SJCRH30 (cell line): ENCODE results near the gene ARHGAP44. TPM values are rescaled to one million over a fixed set of nuclear protein-coding genes. Genes with fewer than 3 reads are reported as not detected.

Source experiments
- DNase-seq, 2 experiments: peaks; one replicate each; pipeline ENCODE4 v3.0.0-alpha.2; 2015 to 2020
- H3K27ac ChIP-seq: fragments of 250-450 bp; sonication (Bioruptor Pico); 2 replicates; pipeline ENCODE4 v1.5.1; 2020; ENCODE audit warnings: mild to moderate bottlenecking, moderate library complexity
- H3K27me3 ChIP-seq: fragments of 250-450 bp; sonication (Bioruptor Pico); 2 replicates; pipeline ENCODE4 v1.5.1; 2020; ENCODE audit warnings: mild to moderate bottlenecking, moderate library complexity
- H3K36me3 ChIP-seq: fragments of 250-450 bp; sonication (Bioruptor Pico); 2 replicates; pipeline ENCODE4 v1.5.1; 2020; ENCODE audit warnings: mild to moderate bottlenecking, moderate library complexity
- H3K4me1 ChIP-seq: fragments of 250-450 bp; sonication (Bioruptor Pico); 2 replicates; pipeline ENCODE4 v1.5.1; 2020; ENCODE audit warnings: mild to moderate bottlenecking, moderate library complexity
- H3K4me3 ChIP-seq: fragments of 250-450 bp; sonication (Bioruptor Pico); 2 replicates; pipeline ENCODE4 v1.5.1; 2020; ENCODE audit warnings: mild to moderate bottlenecking, moderate library complexity
- H3K9me3 ChIP-seq: fragments of 250-450 bp; sonication (Bioruptor Pico); replicated peaks from 2 replicates; pipeline ENCODE4 v1.5.1; 2020; ENCODE audit warnings: mild to moderate bottlenecking, moderate library complexity
- total RNA-seq: library from RNA; depleted of rRNA; stranded (reverse); fragments of >200 nt; shearing (Covaris generic); gene quantifications from 2 replicates; pipeline ENCODE4 v1.2.3, GENCODE V29; 2014; rRNA removed

The ARHGAP44 gene, protein sequence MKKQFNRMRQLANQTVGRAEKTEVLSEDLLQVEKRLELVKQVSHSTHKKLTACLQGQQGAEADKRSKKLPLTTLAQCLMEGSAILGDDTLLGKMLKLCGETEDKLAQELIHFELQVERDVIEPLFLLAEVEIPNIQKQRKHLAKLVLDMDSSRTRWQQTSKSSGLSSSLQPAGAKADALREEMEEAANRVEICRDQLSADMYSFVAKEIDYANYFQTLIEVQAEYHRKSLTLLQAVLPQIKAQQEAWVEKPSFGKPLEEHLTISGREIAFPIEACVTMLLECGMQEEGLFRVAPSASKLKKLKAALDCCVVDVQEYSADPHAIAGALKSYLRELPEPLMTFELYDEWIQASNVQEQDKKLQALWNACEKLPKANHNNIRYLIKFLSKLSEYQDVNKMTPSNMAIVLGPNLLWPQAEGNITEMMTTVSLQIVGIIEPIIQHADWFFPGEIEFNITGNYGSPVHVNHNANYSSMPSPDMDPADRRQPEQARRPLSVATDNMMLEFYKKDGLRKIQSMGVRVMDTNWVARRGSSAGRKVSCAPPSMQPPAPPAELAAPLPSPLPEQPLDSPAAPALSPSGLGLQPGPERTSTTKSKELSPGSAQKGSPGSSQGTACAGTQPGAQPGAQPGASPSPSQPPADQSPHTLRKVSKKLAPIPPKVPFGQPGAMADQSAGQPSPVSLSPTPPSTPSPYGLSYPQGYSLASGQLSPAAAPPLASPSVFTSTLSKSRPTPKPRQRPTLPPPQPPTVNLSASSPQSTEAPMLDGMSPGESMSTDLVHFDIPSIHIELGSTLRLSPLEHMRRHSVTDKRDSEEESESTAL
- total RNA-seq, result 0.48 and 1.6 TPM in 2 replicates

DNA sequence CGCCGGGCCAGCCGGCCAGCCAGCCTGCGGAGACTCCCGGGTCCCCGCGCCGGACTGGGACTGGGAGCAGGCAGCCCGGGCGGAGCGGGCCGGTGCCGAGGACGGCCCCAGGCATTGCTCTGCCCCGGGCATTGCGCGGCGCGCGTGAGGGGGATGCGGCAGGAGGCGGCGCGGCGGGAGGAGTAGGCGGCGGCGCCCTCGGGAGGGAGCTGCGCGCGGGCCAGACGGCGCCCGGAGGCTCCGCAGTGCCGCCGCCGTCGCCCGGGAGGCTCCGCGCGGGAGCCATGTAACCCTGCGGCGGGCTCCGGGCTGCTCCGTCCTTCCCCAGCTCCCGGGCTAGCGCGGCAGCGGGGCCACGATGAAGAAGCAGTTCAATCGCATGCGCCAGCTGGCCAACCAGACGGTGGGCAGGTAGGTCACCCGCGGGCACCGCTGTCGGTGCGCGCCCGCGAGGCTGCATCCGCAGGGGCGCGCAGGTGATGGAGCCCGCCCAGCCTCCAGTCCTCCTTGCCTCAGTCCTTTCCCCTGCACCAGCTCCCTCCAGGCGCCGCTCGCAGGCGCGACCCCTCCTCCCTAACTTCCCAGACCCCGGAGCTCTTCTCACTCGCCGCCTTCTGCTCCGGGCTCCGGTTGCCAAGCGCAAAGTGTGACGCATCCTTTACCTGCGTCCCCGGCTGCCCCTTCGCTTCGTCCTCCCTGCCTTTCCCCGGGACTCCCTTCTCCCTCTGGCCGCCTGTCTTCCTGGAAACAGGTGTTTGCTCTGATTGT, at the start of gene ARHGAP44:
Gene ARHGAP44, plus strand, starts transcription at position 18 of the 768 bp plus-strand sequence. Its CDS starts 341 bp downstream, at position 359.
- no peaks in the 10 kb centered on the region for H3K4me1 ChIP-seq
- DNase-seq, result no peak
- H3K27ac ChIP-seq, result no peak within 1 kb of the TSS
- H3K4me3 ChIP-seq, result peak within 1 kb of the TSS; percentile 43
- peaks cover 30% of the 10 kb centered on the region; the same call in 1 of the 2 replicates for H3K27me3 ChIP-seq
- H3K9me3 ChIP-seq, result no peaks in the 10 kb centered on the region
- no peaks in the 10 kb centered on the region for H3K36me3 ChIP-seq

DNA sequence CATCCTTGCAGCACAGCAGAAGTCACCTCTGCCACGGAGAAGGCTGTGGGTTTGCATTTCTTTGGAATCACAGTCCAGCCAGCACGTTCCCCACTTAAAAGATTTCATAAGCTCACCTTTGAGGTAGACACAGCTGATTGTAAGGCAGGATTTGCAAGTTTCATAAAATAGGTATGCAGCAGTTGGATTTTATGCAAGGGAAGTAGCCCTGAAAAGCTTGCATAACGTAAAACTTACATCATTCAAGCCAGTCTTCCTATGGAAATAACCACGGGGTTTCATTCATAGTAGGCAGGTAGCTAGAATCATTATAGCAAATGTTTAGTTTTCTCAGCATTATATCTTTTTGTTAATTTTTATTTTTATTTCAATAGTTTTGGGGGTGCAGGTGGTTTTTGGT, 49.8 kb upstream of the ARHGAP44 start:
- Histone ChIP-seq H3K9me3 (no peaks in the 10 kb centered on the region), H3K27me3 (peaks cover 35% of the 10 kb centered on the region), H3K27ac (no peak overlapping the region), H3K4me3 (no peak overlapping the region), H3K36me3 (no peaks in the 10 kb centered on the region), H3K4me1 (no peaks in the 10 kb centered on the region; the same call in 1 of the 2 replicates)
- DNase-seq, result no peak

DNA sequence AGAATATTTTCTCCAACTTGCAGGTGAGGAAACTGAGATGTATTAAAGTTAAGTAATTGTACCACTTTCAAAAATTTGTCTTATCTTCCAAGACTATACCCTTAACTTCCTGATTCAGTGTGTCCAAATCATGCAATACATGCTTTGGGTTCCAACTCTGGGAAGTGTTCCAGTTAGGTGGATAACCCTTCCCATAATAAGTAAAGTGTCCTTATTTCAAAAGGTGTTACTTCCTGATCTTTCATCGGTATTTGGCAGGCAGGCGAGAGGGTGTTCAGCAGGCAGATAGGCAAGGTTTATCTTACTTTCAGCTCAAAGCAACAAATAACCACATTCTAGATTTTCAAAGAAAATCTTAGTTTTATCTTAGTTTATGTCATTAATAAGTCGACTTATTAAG, 46.3 kb upstream of the ARHGAP44 start:
- H3K9me3 ChIP-seq, result no peaks in the 10 kb centered on the region
- no peaks in the 10 kb centered on the region for H3K36me3 ChIP-seq

DNA sequence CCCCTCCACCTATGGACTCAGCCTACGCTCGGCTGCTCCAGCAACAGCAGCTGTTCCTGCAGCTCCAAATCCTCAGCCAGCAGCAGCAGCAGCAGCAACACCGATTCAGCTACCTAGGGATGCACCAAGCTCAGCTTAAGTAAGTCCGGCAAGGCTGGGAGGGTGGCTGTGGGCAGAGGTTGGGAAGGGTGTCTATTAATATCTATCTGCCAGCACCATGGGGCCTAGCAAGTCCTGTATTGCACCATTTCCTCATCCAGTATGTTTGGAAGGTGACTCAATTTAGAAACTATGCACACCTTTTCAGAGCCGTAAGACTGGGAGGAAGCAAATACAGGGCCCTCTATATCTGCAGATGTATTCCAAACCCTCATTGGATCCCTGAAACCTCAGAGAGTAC, 45.0 kb upstream of the ARHGAP44 start:
- no peaks in the 10 kb centered on the region; the same call in 1 of the 2 replicates for H3K4me1 ChIP-seq
- no peak overlapping the region for H3K4me3 ChIP-seq
- no peak overlapping the region for H3K27ac ChIP-seq
- no peaks in the 10 kb centered on the region for H3K9me3 ChIP-seq
- no peaks in the 10 kb centered on the region for H3K36me3 ChIP-seq
- peak; percentile 27 to 40 for DNase-seq
- peaks cover 23% of the 10 kb centered on the region for H3K27me3 ChIP-seq

More for the DNA sequence above, 46.3 kb upstream of the ARHGAP44 start:
- Histone ChIP-seq H3K4me3 (no peak overlapping the region), H3K27ac (no peak overlapping the region), H3K27me3 (peaks cover 31% of the 10 kb centered on the region), H3K4me1 (no peaks in the 10 kb centered on the region; the same call in 1 of the 2 replicates)
- DNase-seq, result no peak

DNA sequence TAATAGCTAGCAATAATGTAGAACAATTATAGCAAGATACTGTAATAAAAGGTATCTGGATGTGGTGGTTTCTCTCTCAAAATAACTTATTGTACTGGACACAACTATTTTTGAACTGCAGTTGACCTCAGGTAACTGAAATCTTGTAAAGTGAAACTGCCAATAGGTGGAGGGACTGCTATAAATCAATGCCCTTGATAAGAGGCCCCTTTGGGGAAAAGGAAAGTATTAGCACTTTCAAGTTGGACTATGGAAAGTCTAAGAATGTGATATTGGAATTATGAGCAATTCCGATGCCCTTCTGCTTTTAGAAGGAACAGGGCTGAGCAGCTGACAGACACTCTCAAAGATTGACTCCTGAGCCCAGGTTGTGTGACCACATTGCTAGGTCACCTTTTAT, 44.5 kb upstream of the ARHGAP44 start:
- Histone ChIP-seq H3K4me1 (no peaks in the 10 kb centered on the region; the same call in 1 of the 2 replicates), H3K27me3 (peaks cover 21% of the 10 kb centered on the region), H3K9me3 (no peaks in the 10 kb centered on the region), H3K36me3 (no peaks in the 10 kb centered on the region), H3K27ac (no peak overlapping the region), H3K4me3 (no peak overlapping the region)
- DNase-seq, result no peak

DNA sequence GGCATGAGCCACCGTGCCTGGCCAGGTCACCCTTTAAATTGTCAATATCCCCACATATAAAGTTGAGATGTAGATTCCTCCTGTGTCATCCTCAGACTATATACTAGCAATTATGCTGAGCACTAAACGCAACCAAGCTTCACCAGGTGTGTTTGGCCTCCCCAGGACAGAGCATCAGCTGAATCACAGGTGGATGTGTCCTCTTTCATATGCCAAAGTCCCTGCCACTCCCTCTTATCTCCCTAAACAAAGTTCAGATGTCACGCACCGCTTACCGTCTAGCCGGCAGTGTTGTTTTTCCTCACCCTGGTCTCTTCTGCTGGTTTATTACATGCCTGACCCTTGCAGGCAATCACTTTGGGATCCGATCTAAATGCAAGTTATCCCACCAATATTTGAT, 43.8 kb upstream of the ARHGAP44 start:
- no peak overlapping the region for H3K4me3 ChIP-seq
- no peak for DNase-seq
- H3K27me3 ChIP-seq, result peaks cover 21% of the 10 kb centered on the region
- H3K27ac ChIP-seq, result no peak overlapping the region
- no peaks in the 10 kb centered on the region for H3K9me3 ChIP-seq
- H3K36me3 ChIP-seq, result no peaks in the 10 kb centered on the region
- no peaks in the 10 kb centered on the region; the same call in 1 of the 2 replicates for H3K4me1 ChIP-seq

DNA sequence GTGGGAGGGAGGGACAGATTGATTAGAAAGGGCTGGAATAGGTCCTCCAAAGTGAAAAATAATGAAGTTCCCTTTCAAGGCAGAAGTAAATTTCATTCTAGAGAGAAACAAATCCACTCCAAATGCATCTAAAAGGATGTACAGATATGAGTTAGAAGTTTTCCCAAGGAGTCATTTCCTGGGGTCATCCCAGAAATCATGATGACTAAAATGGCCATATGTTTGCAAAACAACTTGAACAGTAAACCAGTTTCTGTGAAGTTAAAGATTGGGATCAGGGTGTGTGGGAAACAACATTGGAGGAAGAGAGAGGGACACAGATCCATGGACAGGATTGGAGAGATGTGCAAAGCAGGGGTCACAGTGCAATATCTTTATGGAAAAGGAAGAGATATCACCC, 32.5 kb upstream of the ARHGAP44 start:
- H3K27ac ChIP-seq, result no peak overlapping the region
- H3K4me1 ChIP-seq, result no peaks in the 10 kb centered on the region
- DNase-seq, result no peak
- H3K4me3 ChIP-seq, result no peak overlapping the region
- peaks cover 48% of the 10 kb centered on the region for H3K27me3 ChIP-seq
- no peaks in the 10 kb centered on the region for H3K9me3 ChIP-seq
- H3K36me3 ChIP-seq, result no peaks in the 10 kb centered on the region

DNA sequence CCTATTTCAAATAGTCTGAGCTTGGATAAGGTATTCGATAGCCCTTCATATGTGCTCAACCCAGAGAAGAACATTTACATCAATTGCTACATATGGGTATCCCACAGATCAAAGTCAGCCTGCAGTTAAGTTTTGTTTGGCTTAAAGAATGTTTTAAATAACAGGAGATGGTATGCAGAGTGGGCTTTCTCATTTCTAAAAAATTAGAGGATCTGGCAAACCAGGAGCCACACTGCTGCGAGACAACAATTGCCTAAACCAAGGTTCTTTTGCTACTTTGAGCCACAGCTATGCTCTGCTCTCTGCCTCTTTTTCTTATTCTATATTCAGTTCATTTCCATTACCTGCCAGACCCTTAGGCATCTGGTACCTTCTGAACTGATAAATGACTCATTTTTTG, 30.2 kb upstream of the ARHGAP44 start:
- no peak for DNase-seq
- Histone ChIP-seq H3K9me3 (no peaks in the 10 kb centered on the region), H3K4me1 (no peaks in the 10 kb centered on the region), H3K27ac (no peak overlapping the region), H3K4me3 (no peak overlapping the region), H3K36me3 (no peaks in the 10 kb centered on the region), H3K27me3 (peaks cover 48% of the 10 kb centered on the region)

DNA sequence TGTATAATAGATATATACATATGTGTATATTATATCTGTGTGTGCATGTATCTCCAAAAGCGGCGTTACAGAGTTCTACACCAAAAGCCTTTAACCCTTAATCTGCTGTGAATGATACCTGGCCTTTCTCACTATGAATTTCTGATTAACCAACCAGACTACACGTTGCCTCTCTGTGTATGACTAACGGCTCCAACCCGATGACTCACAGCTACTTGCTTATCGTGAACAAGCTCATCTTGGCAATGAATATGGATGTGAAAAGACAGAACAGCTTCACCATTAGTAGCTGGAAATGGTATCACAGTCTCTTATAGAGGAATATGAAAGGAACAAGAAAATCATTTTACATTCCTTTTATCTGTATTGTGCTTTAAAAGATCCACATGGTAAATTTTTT, 23.8 kb upstream of the ARHGAP44 start:
- H3K27me3 ChIP-seq, result peaks cover 44% of the 10 kb centered on the region
- H3K4me1 ChIP-seq, result no peaks in the 10 kb centered on the region
- no peaks in the 10 kb centered on the region for H3K9me3 ChIP-seq
- no peak for DNase-seq
- no peak overlapping the region for H3K4me3 ChIP-seq
- no peaks in the 10 kb centered on the region for H3K36me3 ChIP-seq
- no peak overlapping the region for H3K27ac ChIP-seq

DNA sequence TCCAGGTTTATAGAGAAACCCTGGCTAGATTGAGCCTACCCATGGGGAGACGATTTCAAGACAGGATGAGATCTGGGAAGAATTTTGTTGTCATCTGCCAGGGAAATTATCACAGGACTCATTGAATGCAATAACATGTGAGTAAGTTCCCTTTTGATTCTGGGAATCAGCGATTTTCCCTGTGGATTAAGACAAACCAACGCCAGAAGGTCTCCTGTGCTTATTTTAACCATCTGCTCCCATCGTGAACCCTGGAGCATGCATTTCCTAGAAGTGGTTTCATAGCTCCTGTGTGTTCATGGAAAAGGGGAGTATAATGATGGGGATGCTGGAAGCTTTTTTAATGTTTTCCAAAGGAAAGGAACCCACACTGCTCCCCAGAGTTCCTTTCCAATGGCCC, 21.0 kb upstream of the ARHGAP44 start:
- H3K27me3 ChIP-seq, result peaks cover 43% of the 10 kb centered on the region
- no peaks in the 10 kb centered on the region for H3K9me3 ChIP-seq
- H3K4me3 ChIP-seq, result no peak overlapping the region
- no peaks in the 10 kb centered on the region for H3K36me3 ChIP-seq
- no peak for DNase-seq
- no peak overlapping the region for H3K27ac ChIP-seq
- H3K4me1 ChIP-seq, result no peaks in the 10 kb centered on the region

DNA sequence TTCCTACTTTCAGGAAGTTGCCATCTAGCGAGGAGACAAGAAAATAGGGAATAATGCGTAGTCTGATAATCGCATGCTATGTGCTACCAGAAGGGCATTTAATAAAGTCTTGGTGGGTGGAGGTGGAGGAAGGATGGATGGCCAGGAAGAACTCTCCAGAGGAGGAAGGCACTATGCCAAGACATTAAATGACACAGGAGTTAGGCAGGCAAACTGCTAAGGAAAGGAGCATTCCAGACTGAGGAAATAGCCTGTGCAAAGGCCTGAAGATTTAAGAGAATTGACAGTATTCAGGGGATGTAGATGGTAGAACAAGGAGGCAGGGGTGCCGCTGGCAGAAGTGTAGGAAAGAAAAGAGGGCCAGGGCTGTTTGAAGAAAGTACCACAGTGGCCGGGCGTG, 19.3 kb upstream of the ARHGAP44 start:
- no peak overlapping the region for H3K27ac ChIP-seq
- no peak for DNase-seq
- H3K4me3 ChIP-seq, result no peak overlapping the region
- no peaks in the 10 kb centered on the region for H3K9me3 ChIP-seq
- peaks cover 42% of the 10 kb centered on the region for H3K27me3 ChIP-seq
- H3K4me1 ChIP-seq, result no peaks in the 10 kb centered on the region
- H3K36me3 ChIP-seq, result no peaks in the 10 kb centered on the region

DNA sequence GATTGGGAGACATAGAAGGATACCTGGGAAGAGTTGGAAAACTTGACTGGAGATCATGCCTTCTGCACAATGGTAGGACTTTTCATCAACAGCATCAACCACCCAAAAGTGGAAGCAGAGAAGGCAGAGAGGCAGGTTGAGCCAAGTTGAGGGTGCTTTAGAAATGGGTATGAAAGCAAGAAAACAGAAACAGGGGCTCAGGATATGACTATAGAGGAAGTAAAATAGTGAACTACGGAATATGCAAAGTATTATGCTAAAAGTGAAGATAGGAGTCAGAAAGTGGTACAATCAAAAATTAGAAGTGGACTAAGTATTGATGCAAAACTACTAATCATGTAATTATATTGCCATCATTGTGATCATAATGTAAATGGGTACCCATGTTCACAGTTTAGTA, 16.1 kb upstream of the ARHGAP44 start:
- H3K36me3 ChIP-seq, result no peaks in the 10 kb centered on the region
- no peak overlapping the region for H3K4me3 ChIP-seq
- H3K4me1 ChIP-seq, result no peaks in the 10 kb centered on the region
- DNase-seq, result no peak
- H3K27ac ChIP-seq, result no peak overlapping the region
- H3K9me3 ChIP-seq, result no peaks in the 10 kb centered on the region
- H3K27me3 ChIP-seq, result peaks cover 46% of the 10 kb centered on the region

DNA sequence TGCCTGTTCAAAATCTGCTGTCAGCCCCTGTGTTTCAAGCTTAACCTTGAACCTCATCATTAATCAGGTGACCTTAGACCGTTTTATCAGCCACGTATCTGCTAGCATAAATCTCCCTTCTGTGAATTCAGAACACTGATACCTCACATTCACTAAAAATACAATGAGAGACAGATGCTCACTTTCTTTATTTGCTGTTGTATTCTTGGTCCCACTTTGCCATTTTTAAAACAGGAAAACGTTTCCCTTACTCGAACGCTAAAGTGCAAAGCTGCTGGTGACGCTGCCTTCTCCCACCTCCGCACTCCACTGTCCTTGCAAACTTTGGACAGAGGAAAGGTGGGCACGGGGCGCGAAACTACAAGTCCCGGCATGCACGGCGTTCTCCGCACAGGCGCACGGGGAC, 220 bp upstream of the ARHGAP44 start:
- Histone ChIP-seq H3K27ac (no peak overlapping the region), H3K4me3 (peak overlapping the region; percentile 43), H3K4me1 (no peaks in the 10 kb centered on the region), H3K27me3 (peaks cover 30% of the 10 kb centered on the region; the same call in 1 of the 2 replicates), H3K9me3 (no peaks in the 10 kb centered on the region), H3K36me3 (no peaks in the 10 kb centered on the region)
- DNase-seq, result no peak

DNA sequence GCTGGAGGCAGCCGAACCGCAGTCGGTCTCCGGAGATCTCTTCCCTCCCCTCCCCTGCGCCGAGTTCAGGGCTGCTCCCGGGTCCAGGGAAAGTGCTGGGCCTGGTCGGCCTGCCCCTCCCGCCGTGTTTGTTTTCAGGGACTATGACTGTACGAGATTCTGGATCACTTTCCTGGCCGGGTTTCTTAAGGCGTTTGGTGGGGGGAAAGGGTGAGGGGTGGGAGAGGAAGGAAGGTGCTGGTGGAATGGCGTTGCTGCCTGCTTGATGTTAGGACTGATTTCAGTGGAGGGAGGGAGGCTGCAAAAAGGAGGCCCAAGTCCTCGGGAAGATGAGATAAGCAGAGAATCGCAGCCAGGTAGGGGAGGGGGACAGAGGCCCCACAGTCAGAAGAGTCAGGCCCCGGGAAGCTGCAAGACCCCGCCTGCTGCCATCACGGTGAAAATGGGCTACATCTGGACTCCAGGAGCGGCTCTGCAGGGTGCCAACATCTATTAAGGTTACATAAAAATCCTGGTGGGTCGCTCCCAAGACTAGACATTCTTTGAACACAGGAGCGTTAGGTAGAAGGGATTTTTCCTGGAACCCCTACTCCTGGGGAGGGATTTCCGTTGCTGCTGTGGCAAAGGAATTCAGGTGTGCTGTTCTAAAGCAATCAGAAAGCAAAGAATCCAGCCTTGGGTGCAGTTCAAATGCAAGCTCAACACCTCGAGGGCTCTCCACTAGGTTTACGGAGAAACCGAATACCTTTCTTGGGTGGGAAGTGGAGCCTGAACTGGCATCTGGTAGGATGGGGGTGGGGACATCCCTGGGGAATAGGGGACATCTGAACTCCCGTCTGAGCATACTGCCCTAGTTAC, 1.2 kb downstream of the ARHGAP44 start:
- no peaks in the 10 kb centered on the region for H3K4me1 ChIP-seq
- peaks cover 30% of the 10 kb centered on the region; the same call in 1 of the 2 replicates for H3K27me3 ChIP-seq
- no peaks in the 10 kb centered on the region for H3K9me3 ChIP-seq
- H3K27ac ChIP-seq, result no peak overlapping the region
- no peak for DNase-seq
- H3K36me3 ChIP-seq, result no peaks in the 10 kb centered on the region
- no peak overlapping the region for H3K4me3 ChIP-seq
